ENCODE measurements around the gene CST8.

CST8 gene

DNA sequence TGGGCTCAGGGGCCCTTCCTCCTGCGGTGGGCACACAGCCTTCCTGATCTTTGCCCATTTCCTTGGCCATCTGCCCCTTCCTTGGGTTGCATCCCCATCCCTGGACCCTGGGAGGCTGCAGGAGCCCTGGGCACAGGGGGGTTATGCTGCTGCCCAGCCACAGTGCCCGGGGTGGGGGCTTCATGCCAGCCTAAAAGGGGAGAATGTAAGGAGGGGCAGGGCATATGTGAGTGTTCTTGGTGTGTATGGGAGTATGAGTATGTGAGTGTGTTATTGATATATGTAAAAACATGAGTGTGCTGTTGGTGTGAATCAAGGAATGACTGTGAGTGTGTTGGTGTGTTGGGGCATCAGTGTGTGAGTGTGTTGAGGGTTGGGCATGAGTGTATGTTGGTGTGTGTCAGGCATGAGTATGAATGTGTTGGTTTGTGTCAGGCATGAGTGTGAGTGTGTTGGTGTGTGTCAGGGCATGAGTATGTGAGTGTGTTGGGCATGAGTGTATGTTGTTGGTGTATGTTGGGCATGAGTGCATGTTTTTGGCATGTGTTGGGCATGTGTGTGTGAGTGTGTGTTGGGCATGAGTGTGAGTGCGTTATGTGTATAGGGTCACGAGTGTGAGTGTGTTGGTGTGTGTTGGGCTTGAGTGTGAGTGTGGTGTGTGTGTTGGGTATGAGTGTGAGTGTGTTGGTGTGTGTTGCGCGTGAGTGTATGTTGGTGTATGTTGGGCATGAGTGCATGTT, 14.7 kb upstream of the CST8 start:
- no peak for DNase-seq (ENCODE audit: low read depth)

DNA sequence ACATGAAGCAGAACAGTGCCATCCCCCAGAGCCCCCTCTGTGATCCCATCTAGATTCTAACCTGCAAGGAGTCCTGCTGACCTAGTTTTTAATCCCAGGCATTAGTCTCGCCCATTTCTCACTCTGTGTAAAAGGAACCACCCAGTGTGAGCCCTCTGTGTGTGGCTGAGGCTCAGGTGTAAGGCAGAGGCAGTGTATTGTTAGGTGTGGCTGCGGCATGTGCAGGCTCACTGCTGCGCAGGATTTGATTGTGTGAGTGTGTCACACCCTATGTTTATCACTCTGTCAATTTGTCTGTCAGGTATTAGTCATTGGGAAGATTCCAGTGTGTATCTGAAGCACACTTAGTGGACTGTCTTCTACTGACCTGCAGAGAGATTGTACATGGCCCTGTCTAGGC, 13.7 kb upstream of the CST8 start:
- no peak for DNase-seq (ENCODE audit: low read depth)

DNA sequence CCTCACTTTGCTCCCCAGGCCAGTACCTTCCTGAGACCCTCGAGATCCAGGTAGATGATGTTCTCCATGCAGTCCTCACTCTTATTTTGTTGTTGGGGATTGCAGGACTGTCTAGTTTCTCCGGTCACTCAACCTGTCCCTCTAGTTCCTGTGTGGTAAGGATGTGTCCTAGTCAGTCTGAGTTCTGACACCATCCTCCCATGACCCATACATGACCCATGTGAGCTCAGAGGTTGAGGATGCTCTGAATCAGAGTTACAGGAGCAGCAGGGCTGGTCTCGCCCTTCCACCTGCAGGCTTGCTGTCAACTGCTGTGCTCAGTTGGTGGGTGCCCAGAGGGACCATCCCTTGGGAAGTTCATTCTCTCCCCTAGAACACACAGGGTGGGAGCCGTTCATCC, 11.9 kb upstream of the CST8 start:
- DNase-seq (ENCODE audit: low read depth) = no peak

DNA sequence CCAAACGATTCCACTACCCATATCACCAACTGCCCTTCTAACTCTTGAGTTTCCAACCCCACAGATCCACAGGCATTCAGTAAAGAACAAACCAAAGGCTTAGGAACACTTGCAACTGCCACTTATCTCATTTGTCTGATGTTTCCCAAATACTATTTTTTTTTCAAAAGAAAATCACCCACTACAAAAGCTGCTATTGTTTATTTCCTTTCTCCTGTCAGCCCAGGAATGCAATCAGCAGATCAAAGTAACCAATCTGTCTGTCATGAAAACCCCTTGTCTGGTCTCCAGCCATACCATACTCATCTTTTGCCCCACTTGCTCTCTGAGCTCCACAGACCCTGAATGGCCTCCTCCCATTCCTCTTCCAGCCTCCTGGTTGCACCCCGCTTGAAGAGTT, 8.8 kb upstream of the CST8 start:
- no peak for DNase-seq (ENCODE audit: low read depth)

DNA sequence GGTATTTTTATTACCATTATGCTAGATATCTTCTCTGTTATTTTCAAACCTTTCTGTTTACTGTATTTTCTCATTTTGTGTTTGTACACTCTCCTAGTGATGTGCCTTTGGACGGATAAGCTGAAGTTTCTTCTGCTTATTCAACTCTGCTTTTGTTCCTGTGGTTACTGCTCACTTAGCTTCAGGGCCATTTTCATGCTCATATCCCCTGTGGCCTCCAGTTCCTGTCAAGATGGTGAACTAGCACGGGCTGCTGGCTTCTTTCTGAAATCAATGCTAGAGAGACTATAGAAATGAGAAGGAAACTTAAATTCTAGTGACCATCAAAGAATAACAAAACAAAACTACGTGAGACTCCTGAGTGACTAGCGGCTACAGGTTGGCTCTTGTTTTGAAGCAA, 6.8 kb upstream of the CST8 start:
- no peak for DNase-seq (ENCODE audit: low read depth)

DNA sequence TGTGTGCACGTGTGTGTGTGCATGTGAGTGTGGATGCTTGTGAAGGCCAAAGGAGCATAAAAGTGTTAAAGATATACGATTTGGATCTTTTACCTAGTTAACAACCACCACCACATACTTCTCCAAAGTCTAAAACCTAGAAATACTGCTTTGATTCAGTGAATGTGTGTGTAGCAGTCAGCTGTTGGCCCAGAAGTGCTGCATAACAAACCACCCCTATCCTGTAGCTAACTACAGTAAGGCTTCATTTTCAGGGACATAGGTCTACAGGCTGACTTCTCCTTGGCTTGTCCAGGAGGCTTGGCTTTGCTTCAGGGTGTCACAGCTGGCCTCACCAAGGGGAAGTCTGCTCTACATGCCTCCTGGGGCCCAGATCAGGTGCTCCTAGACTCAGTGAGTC, 2.4 kb upstream of the CST8 start:
- no peak for DNase-seq (ENCODE audit: low read depth)

DNA sequence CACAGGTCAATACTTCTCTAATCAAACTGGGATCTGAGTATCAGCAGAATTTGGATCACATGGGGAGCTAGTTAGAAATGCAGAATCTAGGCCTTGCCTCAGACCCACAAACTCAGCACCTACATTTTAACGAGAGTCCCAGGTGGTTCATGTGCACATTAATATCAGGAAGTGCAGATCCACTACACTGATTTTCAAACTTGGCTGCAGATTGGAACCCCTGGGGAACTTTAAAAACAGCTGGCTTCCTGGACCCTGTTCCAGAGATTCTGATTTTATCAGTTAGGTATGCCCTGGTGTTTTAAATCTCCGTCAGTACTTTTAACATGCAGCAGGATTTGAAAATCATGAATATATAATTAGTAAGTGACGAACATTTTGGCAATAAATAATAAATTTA, 1.9 kb upstream of the CST8 start:
- DNase-seq (ENCODE audit: low read depth) = no peak

DNA sequence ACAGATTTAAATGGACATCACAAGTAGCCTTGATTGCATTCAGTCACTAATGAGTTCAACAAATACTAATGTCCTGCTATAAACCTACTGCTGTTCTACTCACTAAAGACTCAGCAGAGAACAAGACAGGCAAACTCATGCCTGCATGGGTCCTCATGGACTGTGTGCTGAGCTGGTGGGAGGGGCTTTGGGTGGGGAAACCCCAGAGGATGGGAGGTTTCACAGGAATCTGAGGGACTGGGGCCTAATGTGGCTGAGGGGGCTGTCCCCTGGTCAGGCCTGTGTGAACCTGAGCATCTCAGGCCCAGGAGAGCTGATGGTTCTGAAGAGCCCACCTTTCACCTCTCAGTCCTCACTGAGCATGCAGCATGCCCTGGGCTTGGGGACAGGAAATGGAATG, 1.4 kb downstream of the CST8 start:
- no peak for DNase-seq (ENCODE audit: low read depth)

DNA sequence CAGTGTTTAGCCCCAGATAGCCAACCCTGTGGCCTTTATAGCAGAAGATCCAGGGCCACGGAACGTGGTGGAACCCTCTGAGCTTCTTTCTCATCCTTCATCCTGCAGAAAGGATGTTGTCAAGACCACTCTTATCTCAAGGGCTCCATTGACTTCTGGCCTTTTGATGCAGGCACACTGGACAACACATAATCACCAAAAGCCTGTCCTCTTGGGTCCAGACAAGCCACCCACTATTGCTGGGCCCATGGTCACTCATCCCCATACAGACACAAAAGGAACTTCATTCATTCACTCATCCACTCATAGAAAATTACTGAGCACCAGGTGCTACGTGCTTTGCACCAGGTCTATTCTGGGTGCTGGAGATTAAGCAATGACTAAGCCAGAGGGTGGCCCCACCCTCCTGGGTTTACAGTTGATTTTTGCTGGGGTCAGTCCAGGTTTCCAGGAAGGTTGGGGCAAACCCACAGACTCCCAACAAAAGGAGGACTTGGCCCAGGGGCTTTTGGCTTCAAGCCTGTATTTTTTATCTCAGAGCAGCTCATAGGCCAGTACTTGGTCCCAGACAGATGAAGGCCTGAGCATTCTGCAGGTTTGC, 2.4 kb downstream of the CST8 start:
- DNase-seq (ENCODE audit: low read depth) = no peak

DNA sequence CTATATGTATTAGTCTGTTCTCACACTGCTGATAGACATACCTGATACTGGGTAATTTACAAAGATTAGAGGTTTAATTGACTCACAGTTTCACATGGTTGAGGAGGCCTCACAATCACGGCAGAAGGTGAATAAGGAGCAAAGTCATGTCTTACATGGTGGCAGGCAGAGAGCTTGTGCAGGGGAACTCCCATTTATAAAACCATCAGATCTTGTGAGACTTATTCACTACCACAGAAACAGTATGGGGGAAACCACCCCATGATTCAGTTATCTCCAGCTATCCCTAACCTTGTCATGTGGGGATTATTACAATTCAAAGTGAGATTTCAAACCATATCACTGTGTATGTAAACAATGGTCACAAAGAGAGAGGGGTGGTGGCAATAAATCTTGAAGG, 6.6 kb downstream of the CST8 start:
- DNase-seq (ENCODE audit: low read depth) = no peak

DNA sequence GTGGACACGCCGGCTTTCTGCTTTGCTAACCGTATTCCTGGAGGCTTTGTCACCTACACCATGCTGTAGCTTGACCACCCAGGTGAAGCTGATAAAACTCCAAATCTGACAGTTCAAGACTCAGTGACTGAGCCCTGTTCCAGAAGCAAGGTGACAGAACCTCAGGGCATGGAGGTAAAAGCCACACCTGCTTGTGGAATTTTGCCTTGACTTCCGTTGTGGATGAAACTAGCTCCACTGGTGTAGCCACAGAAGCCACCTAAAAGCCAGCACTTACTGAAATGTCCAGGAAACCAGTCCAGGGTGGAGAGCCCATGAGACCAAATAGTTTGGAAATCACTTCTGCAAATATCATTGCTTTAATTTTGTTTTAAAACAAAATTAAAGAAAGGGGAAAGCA, 11.0 kb downstream of the CST8 start:
- DNase-seq (ENCODE audit: low read depth) = no peak

DNA sequence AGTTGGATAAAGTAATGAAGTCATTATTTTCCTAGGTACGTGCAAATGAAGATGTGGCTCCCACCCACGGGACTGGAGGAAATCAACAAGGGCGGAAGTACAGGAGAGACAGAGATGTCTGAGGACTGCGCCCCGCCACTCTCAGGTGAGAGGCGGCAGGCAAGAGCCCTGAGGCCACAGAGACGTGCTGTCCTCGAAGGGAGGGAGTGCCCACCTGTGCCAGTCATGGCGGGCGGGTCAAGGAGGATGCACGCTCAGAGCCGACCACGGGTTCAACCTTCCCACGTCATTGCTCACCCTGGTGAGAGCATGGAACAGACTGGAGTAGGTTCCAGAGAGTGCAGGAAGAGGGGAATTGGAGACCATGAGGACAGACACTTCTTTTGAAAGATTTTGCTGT, 12.7 kb downstream of the CST8 start:
- DNase-seq (ENCODE audit: low read depth) = no peak

DNA sequence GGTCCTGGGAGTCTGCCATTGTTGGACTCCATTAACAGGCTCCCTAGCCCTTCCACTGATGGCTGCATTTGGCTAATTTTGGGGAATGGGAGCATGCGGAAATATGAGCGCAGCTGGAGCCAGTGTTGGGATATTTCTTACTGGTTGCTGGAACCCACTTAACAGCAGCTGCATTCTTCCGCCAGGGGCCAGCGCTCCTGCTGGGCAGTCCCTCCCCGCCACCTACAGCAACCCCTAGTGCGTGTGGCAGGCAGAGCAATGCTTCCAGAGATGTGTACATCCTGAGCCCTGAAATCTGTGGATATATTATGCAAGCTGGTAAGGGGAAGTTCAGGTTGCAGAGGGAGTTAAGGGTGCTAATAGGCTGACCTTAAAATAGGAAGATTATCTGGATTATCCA, 16.4 kb downstream of the CST8 start:
- no peak for DNase-seq (ENCODE audit: low read depth)

DNA sequence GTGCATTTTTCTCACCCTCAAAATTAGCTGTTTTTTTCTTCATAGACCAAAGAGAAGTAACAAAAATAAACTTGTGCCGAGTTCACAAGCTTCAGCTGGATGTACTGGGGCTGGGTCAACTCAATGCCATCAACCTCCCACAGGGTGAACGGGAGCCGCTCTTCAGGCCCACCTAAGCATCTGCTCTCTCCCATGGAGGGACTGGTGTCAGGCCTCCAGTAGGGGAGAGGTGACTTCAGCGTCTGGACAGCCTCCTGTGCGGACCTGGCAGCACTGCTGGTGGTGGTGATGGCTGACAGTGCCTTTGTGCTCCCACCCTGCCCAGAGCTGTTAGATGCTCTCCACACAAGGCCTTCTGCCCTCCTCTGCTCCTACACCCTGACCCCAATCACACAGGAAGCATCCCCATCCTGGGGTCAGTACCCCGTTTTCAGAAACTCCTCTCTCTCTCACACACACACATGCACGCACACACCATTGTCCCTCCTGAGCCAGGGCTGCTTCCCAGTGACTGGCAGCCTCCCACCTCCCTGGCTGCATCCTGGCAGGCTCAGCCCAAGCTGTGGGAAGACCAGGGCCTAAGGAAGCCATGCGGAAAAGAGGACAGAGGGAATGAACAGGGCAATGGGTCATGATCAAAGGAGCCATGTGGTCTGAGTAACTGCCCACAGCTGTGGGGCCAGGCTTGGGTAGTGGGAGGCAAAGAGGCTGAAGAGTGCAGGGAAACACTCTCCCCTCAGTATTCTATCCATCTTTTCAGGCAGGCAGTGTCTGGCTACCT, 17.7 kb downstream of the CST8 start:
- DNase-seq (ENCODE audit: low read depth) = no peak

DNA sequence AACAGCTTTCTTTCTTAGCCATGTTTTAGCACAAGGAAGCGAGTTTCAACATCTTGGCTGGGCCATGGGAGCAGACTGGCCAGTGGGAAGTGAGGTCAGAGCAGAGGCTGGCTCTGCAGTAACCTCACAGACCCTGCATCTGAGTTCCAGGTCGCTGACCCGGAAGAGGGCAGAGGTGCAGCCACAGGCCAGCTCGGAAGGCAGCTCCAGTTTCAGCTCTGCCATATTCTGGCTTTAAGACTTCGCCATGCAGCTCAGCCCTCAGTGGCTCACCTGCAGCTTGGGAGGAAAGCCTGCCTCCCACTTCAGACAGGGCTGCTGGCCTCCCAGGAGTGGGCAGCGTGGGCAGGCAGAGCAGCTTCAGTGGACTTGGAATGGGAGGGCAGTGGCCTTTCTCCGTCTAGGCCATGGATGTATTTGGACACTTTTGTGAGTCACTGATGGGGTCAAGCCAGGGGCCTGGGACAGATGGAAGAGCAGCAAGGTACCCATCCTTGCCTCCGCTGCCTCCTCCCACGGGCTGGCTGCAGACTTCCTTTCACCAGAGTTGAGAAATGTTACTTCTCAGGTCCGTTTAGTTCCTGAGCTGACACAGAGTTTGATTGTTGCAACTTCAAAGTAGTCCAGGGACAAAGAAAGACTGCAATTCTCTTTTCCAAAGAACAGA, 18.5 kb downstream of the CST8 start:
- no peak for DNase-seq (ENCODE audit: low read depth)

DNA sequence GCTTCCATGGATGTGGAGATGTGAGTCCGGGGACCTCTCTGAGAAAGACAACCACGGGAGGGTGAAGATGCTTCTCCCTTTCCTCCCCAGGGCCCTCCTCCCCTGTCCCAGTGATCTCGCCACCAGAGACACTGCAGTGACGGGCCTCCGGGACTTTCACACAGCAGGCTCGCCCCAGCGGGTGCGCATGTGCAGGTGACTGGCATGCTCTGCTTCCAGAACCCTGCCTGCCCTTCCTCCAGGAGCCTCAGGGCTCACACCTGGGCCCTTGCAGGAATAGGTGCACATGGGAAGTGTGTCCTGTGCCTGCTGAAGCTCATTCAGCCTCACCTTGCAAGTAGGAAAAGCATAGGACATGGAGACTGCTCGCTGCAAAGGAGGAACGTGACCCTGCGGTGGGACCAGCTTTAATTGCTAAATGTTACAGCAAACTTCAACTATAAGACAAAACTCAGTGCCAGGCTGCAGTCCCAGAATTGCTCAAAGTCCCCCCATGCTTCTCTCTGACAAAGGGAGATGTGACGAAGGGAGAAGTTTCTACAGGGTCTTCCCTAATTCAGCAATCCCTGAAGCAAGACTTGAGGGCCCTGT, 19.2 kb downstream of the CST8 start:
- no peak for DNase-seq (ENCODE audit: low read depth)

DNA sequence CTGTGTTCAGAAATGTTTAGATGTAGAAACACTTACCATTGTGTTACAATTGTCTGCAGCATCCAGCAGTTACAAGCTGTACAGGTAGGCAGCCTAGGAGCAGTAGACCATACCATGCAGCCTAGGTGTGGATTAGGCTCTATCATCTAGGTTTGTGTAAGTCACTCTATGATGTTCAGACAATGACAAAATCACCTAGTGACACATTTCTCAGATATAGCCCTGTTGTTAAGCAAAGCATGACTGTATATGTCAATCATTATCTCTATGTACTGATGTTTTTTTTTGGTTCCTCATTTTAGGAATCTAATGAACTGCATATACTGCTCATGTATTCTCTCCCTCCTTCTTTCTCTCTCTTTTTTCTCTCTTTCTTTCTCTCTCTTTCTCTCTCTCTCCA, 22.2 kb downstream of the CST8 start:
- DNase-seq (ENCODE audit: low read depth) = no peak

DNA sequence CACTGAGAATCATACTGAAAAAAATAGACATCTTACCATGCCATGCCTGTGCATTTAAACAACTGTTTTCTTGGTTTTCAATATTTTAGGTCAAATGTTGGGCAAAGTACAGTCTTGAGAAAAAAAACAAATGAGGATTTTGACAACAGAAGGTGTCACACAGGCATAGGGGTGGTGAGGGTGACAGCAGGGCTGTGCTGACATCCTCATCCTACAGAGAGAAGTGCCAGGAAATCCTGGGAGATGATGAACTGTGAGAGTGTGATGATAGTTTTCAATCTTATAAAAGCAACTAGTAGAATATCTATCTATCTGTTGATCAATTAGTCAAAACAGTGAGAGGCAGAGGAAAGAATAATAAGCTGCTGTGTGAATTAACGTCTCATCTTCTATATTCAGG, 23.9 kb downstream of the CST8 start:
- DNase-seq (ENCODE audit: low read depth) = no peak

DNA sequence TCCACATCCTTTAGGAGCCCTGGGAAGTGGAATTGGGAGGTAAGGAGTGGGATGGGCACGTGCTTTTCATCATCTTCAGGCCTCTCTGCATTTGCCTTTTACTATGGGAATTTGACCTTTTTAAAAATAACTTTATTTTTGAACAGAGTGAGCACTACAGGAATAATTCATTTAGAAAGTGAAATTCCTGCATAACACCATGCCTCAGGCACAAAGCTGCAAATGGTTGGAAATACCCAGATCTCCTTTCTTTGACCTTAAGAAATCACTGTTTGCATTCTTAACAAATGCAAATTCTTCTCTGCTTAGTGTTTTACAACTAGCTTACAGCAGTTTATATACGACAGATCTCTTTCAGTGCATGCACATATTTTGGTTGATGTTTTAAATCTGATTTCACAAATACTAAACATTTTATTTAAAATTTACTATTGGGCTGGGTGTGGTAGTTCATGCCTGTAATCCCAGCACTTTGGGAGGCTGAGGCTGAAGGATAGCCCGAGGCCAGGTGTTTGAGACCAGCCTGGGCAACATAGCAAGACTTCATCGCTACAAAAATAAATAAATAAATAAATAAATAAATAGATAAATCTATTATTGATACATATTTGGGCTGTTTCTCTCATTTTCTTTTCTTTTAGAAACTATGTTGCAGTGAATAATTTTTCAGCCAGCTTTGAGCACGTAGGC, 24.5 kb downstream of the CST8 start:
- no peak for DNase-seq (ENCODE audit: low read depth)

DNA sequence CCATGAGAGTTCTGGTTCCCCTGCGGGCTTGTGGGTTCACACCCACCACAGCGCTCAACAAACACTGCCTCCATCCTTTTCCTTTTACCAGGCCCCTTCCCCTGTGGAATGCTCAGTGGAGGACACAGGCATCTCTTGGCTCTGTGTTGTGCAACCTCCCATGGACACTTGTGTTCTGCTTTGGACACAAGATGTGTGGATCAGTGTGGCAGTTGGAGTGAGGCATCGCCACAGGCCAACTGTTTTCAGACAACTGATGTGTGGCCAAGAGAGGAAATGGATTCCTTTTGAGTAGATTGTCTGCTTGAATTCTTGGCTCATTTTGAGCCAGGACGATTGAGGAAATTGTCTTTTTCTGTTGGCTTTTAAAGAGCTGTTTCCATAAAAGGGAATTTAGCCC, 26.8 kb downstream of the CST8 start:
- no peak for DNase-seq (ENCODE audit: low read depth)

DNA sequence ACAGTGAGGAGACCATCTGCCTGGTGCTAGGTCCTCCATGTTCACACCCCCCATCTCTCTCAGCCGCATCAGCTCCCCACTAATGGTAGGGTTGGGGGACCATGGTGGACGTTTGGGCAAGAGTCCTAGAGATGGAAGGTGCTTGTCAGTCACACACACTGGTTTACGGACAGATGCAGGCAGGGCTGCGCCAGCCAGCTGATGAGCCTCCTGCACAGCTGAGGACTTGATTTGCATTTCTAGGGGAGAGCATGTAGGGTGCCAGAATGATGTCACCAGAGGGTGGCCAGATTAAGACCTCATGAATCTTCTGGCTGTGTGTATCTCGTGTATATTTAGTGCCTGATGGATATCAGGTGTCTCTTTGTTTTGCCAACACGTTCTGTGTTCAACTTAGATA, 28.6 kb downstream of the CST8 start:
- DNase-seq (ENCODE audit: low read depth) = no peak

DNA sequence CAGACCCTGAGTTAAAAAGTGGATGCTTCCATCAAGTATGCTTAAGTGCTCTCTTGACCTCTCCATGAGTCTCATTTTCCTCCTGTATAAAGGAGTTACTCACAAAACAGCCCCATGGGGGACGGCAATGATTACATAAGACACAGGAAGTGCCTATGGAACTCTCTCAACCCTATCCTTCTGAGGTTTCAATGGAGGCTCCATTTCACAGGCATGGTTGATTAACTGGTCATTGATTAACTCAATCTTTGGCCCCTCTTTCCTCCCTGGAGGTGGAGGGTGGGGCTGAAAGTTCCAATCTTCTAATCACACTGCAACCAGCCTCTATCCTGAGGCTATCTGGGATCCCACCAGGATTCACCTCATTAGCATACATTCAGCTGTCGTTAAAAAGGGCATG, 29.3 kb downstream of the CST8 start:
- no peak for DNase-seq (ENCODE audit: low read depth)

Data from stimulated activated CD8-positive, alpha-beta memory T cell treated with anti-CD3 and anti-CD28 coated beads, Interleukin-4, amount 100 ng/mL, for 24 hours (primary cell).